Measurements from ENCODE around the gene GATAD2B. TPM values are rescaled to one million over a fixed set of nuclear protein-coding genes. Genes with fewer than 3 reads are reported as not detected.
A peak's percentile ranks its signal among the peaks of the same experiment; 100 is the strongest.

GATAD2B gene
- total and polyA plus RNA-seq, 2 donors (not counting 3 experiments of a cell fraction or from before 2014, with no cell fraction given) = 8.5 to 46.3 TPM

DNA sequence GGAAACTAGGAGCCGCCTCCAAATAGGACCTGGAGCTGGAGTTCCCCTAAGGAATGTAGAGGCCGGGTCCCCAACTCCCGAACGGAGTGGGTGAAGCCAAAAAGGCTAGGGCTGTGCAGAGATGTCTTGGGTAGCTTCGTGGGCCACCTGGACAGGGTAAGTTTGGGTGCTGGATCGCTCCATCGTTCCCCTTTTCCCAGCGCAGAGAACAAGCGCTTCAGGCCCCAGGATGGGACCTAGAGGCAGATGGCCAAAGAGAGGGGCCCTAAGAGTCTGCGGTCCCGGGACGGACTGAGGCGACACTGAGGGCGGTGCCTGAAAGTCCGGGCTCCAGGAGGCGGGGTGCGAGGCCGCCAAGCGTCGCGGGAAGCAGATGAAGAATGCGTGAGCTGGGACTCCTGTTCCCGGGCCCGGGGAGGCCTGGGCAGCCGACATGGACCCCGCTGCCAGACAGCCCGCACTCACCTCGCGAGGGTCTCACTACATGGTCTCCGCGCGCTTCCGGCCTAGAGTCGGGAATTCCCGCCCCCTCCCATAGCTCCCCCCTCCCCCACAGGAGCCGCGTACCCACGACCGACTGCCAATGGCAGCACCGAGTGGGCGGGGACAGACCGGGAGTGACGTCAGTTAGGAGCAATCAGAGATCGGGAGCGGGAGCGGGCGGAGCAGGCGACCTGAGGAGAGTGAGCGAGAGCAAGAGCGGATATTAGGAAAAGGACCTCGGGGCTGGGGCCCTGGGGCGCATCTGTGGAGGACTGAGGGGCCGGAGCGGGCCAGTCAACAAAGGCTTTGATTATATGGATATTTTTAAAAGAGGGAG is 40.5 kb upstream of the GATAD2B start, which contains the start of gene SLC39A1:
Gene SLC39A1 (minus strand): TSS at position 508 of the 820 bp plus-strand sequence. CDS start 822 bp downstream, outside the sequence.
- Histone ChIP-seq H2AFZ (ENCODE audit: low read depth, low read length) (peak within 1 kb of the TSS; percentile 58), H3K9me1 (replicated peaks; ENCODE audit: control insufficient read depth, extremely low read depth, insufficient read depth, low read length) (no peaks in the 10 kb centered on the region), H3K36me3 (ENCODE audit: control insufficient read depth in 2 of 2, extremely low read depth in 1 of 2, insufficient read depth in 2 of 2, low read length in 2 of 2) (peaks cover 0 to 8% of the 10 kb centered on the region in 2 experiments), H3K4me1 (ENCODE audit: control insufficient read depth, extremely low read depth, insufficient read depth, low read length) (peaks cover 46% of the 10 kb centered on the region), H3K27me3 (ENCODE audit: control insufficient read depth in 2 of 2, insufficient read depth in 2 of 2, low read length in 2 of 2) (no peaks in the 10 kb centered on the region), H3K9ac (replicated peaks; ENCODE audit: extremely low read depth, insufficient read depth, low read length) (peak within 1 kb of the TSS; percentile 80), H3K27ac (ENCODE audit: insufficient read depth, low read depth, low read length) (peak within 1 kb of the TSS; percentile 64), H4K20me1 (replicated peaks; ENCODE audit: control insufficient read depth, extremely low read depth, insufficient read depth, low read length) (no peaks in the 10 kb centered on the region), H3K4me3 (replicated peaks in 1 of 3; ENCODE audit: insufficient read depth in 1 of 3, low read depth in 1 of 3, low read length in 3 of 3) (peak within 1 kb of the TSS; percentile 27 to 73 (median 73)), H3K4me2 (ENCODE audit: insufficient read depth, low read length) (peak within 1 kb of the TSS; percentile 87), H3K9me3 (replicated peaks; ENCODE audit: control insufficient read depth, insufficient read depth, low read length) (no peaks in the 10 kb centered on the region), H3K79me2 (ENCODE audit: control insufficient read depth, insufficient read depth, low read length) (peaks cover 10% of the 10 kb centered on the region)
- POLR2A ChIA-PET = interaction anchor here (0.6 to 1.5 kb wide), 5 partner anchors 10 to 356 kb away, joined by 3 to 5 read pairs (median 4); partner anchors contain the start of genes DENND4B and JTB
- peak; percentile 99 for DNase-seq (ENCODE audit: low read depth, low spot score)
- intact Hi-C loops (cut with micrococcal nuclease) = loop anchor here (1.0 to 5.0 kb wide), 6 partner anchors 14 to 81 kb away; partner anchors contain the start of genes DENND4B, JTB, RAB13 and RPS27
- dilution Hi-C loops (cut with MboI; ENCODE audit: extremely low pct_ligation_motif_present, low sequenced_read_pairs) = no loop called here
- BruUV-seq (replicated peaks) = TSS peak; percentile 53
- CTCF ChIA-PET = interaction anchor here (1.1 to 3.0 kb wide), 8 partner anchors 11 to 183 kb away, joined by 3 to 21 read pairs (median 6); partner anchors contain the start of genes DENND4B, GATAD2B, JTB and RAB13
- FAIRE-seq = peak; percentile 95
- TF ChIP-seq POLR2A (IDR thresholded peaks at IDR 0.05; ENCODE audit: low read depth, low read length) = peak; percentile 47
- TF ChIP-seq EZH2 (IDR thresholded peaks at IDR 0.05; ENCODE audit: borderline replicate concordance, low read depth, low read length, severe bottlenecking) = no peak

Data from endothelial cell of umbilical vein (primary cell).